Mucosa of descending colon (tissue), 3 donors: ENCODE results near the gene CMSS1. TPM values are rescaled to one million over a fixed set of nuclear protein-coding genes. Genes with fewer than 3 reads are reported as not detected.
"Not testable (repeated sequence)": the region's sequence is repeated elsewhere in the genome, so short reads cannot be mapped to it uniquely, and the experiment has no call there.

Experiments used
- ATAC-seq: fragments of 200-7000 bp; cut with Tn5 transposase; one replicate; pipeline ENCODE4 v1.9.1; 2020; ENCODE audit warnings: mild to moderate bottlenecking, moderate library complexity
- DNase-seq, 3 donors: peaks; one replicate each; pipeline ENCODE4 v3.0.0-alpha.2; 2020
- H3K36me3 ChIP-seq: fragments of 200-600 bp; one replicate; pipeline ENCODE4 v1.8.0; 2021; ENCODE audit warnings: low read depth, mild to moderate bottlenecking
- H3K4me1 ChIP-seq: fragments of 200-600 bp; one replicate; pipeline ENCODE4 v1.8.0; 2021; ENCODE audit warnings: low read depth, mild to moderate bottlenecking
- H3K4me3 ChIP-seq: fragments of 200-600 bp; one replicate; pipeline ENCODE4 v1.8.0; 2021; ENCODE audit warnings: mild to moderate bottlenecking
- H3K9me3 ChIP-seq: fragments of 200-600 bp; one replicate; pipeline ENCODE4 v1.8.0; 2021; ENCODE audit warnings: mild to moderate bottlenecking
- intact Hi-C, 2 donors: fragments of 100-400 bp; cut with DNase I in 1 of 2; cut with micrococcal nuclease in 1 of 2; formaldehyde crosslinking; loops; one replicate each; pipeline versions ENCODE4 v1.11.0 to v1.11.1; 2022; cut with DNase I, micrococcal nuclease
- total RNA-seq, 3 donors: library from RNA; stranded (reverse); fragmentation: NEBNext Ultra II Directional in 2 of 3; extraction: Animal tissue kit (Norgen Biotek cat#: 25700) in 2 of 3; gene quantifications; one replicate each; pipeline versions ENCODE4 v1.2.1 to v1.2.4, GENCODE V29; 2021 to 2023
- TF ChIP-seq, protein P1 (sequence below): fragments of 200-600 bp; IDR thresholded peaks from one replicate; pipeline ENCODE4 v1.8.0; 2022; ENCODE audit warnings: antibody characterized with exemption, mild to moderate bottlenecking
- donor health status: DM: no; HTN: no; CAD: no; lungs with moderate emphysema.
- donor health status: DM: no; HTN: no; CAD: no.
- donor health status: DM: no; HTN: yes; CAD: no.

The CMSS1 gene
- total RNA-seq, 3 donors from 2014 or later = 9.6 to 24.2 (median 13.8) TPM

DNA sequence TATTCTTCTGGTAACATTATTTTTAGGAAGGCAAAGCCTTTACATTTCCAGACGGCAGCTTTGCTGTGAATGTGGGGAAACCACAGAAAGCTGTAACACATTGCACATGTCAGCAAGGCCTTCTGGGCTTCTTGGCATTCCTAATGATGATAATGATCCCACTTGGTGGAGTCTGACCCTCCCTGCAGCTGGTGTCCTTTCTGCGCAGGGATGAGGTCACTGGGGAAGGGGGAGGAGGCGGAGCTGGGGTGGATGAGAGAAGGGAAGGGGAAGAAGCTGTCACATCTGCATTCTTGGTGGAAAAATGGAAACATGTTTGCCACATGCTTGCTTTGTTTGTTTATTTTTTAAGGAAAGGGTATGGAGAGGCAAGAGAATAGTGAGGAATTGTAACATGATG is 228.0 kb downstream of the CMSS1 start:
- H3K4me3 ChIP-seq = no peak overlapping the region
- peaks cover 35% of the 10 kb centered on the region for H3K4me1 ChIP-seq
- no peaks in the 10 kb centered on the region for H3K9me3 ChIP-seq
- DNase-seq (peak; percentile 43 to 69 (median 60)), ATAC-seq (peak; percentile 8)
- intact Hi-C loops = no loop called here
- TF ChIP-seq, protein P1, sequence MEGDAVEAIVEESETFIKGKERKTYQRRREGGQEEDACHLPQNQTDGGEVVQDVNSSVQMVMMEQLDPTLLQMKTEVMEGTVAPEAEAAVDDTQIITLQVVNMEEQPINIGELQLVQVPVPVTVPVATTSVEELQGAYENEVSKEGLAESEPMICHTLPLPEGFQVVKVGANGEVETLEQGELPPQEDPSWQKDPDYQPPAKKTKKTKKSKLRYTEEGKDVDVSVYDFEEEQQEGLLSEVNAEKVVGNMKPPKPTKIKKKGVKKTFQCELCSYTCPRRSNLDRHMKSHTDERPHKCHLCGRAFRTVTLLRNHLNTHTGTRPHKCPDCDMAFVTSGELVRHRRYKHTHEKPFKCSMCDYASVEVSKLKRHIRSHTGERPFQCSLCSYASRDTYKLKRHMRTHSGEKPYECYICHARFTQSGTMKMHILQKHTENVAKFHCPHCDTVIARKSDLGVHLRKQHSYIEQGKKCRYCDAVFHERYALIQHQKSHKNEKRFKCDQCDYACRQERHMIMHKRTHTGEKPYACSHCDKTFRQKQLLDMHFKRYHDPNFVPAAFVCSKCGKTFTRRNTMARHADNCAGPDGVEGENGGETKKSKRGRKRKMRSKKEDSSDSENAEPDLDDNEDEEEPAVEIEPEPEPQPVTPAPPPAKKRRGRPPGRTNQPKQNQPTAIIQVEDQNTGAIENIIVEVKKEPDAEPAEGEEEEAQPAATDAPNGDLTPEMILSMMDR = no peak
- H3K36me3 ChIP-seq = no peaks in the 10 kb centered on the region

DNA sequence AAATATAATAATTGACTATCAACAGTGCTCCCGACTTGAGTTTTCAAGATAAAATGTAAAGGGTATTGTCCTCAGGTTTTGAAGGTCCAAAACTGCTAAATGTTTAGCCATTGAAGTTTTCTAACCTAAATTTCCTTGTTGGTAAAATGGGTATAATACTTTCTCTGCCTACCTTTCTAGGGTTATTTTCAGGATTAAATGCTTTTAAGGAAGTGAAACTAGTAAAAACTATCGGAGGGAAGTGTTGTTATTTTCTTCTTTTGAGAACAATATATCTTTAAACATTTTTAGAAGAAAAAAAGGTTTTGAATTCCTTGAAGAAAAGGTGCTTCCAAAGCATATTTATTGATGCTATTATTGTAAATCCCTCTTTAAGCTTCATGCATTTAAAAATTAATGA is 229.3 kb downstream of the CMSS1 start:
- peaks cover 23% of the 10 kb centered on the region for H3K4me1 ChIP-seq
- intact Hi-C loops = no loop called here
- no peaks in the 10 kb centered on the region for H3K36me3 ChIP-seq
- ATAC-seq (no peak), DNase-seq (no peak)
- no peak overlapping the region for H3K4me3 ChIP-seq
- no peaks in the 10 kb centered on the region for H3K9me3 ChIP-seq
- TF ChIP-seq, protein P1 = no peak

DNA sequence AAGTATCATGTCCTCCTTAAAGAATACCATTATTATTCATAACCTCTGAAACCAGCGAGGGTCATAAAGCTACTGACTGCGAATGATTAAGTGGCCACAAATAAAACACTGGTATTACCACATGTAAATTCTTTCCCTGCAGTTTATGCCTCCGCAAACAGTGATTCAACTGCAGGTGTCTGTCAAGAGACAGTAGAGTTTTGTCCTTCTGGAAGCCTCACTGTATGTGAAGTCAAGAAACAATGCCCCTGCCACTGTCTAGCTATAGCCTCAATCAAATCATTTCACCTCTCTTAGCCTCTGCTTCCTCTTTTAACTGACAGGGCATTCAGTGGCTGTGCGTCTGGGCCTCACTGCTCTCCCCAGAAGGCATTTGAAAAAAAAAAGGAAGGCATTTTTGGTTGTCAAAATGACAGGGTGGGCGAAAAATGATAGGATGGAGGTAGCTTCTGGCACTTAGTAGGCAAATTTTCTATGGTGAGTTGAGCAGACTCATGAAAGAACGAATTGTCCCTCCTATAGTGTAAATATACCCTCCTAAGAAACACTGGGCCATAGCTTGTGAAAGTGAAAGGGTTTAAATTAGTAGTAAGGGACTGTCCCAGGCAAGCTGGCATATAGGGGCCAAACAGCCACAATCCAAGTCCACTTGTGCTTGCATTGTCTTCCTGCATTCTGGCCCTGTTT is 229.9 kb downstream of the CMSS1 start:
- Histone ChIP-seq H3K4me1 (peaks cover 17% of the 10 kb centered on the region), H3K4me3 (no peak overlapping the region), H3K36me3 (no peaks in the 10 kb centered on the region), H3K9me3 (no peaks in the 10 kb centered on the region)
- intact Hi-C loops = no loop called here
- DNase-seq (peak in 2 of 3 donors; percentile 37 to 38), ATAC-seq (peak; percentile 92)
- TF ChIP-seq, protein P1 = no peak

DNA sequence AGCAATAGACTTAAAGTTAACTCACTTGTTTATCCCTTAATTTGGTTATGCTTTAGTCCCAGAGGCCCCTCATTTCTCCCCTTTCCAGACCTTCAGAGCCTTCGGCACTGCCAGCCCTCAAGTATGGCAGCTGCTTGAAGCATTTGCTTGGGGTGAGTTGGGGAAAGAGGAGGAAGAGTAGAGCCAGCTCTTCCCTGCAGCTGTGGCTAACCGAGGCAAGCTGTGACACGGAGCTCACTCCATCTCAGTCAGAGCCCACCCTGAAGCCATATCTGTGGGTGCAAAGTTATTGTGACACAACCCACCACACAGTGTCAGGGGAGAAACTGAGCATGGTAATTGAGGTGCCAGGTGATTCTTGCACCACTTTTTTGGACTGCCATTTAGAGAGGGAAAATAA is 230.6 kb downstream of the CMSS1 start:
- DNase-seq = no peak
- no peak overlapping the region for H3K4me3 ChIP-seq
- intact Hi-C loops = no loop called here
- ATAC-seq = peak; percentile 6
- no peaks in the 10 kb centered on the region for H3K36me3 ChIP-seq
- H3K4me1 ChIP-seq = peaks cover 13% of the 10 kb centered on the region
- H3K9me3 ChIP-seq = no peaks in the 10 kb centered on the region
- TF ChIP-seq, protein P1 = no peak

DNA sequence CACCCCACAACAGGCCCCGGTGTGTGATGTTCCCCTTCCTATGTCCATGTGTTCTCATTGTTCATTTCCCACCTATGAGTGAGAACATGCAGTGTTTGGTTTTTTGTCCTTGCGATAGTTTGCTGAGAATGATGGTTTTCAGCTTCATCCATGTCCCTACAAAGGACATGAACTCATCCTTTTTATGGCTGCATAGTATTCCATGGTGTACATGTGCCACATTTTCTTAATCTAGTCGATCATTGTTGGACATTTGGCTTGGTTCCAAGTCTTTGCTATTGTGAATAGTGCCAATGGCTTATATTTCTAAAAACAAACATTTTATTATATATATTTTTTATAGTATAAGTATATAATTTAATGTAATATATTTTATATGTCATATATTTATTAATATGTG is 233.9 kb downstream of the CMSS1 start:
- ATAC-seq, H3K36me3 ChIP-seq, intact Hi-C loops, DNase-seq, H3K9me3 ChIP-seq, H3K4me3 ChIP-seq: not testable (repeated sequence)
- peaks cover 13% of the 10 kb centered on the region for H3K4me1 ChIP-seq

DNA sequence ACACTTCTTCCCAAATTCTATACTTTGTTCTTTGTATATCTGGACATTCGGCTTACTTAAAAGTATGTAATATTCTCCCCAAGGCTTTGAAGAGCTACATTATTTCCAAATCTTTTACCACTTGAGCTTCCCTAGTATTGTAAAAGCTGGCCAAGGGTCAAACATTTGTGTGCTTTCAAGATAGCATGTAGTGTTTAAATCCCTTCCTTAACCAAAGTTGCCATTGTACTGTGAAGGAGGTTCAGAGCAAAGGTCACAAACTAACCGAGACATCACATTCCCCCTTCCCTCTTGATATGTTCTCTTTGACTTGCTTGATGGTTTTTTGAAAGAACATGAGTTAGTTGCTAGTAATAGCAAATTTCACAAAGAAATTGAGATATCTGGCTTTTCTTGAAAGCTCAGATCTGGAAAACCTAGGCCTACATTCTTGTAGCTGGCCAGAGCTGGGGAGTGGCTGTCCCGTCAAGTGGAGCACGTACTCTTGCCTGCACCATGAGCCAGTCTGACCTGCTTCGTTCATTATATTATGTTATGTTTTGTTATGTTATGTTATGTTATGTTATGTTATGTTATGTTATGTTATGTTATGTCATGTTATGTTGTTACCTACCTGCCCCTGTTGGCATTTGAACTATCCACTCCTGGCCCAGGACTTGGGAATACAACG is 236.4 kb downstream of the CMSS1 start:
- TF ChIP-seq, protein P1 = no peak
- ATAC-seq = peak; percentile 90
- H3K4me1 ChIP-seq = no peaks in the 10 kb centered on the region
- DNase-seq = peak in 1 of 3 donors; percentile 39
- H3K36me3 ChIP-seq = no peaks in the 10 kb centered on the region
- no peak overlapping the region for H3K4me3 ChIP-seq
- no peaks in the 10 kb centered on the region for H3K9me3 ChIP-seq
- intact Hi-C loops = no loop called here
